BE2C (cell line): ENCODE measurements around the gene TIMM21.

Experiments
- DNase-seq: peaks from one replicate; pipeline ENCODE4 v3.0.0-alpha.2; 2020
- H3K27me3 ChIP-seq: fragments of 250-450 bp; sonication (Bioruptor Pico); 2 replicates; pipeline ENCODE4 v1.5.1; 2020; ENCODE audit warnings: mild to moderate bottlenecking
- H3K36me3 ChIP-seq: fragments of 250-450 bp; sonication (Bioruptor Pico); 2 replicates; pipeline ENCODE4 v1.5.1; 2020; ENCODE audit warnings: mild to moderate bottlenecking
- H3K4me1 ChIP-seq: fragments of 250-450 bp; sonication (Bioruptor Pico); 2 replicates; pipeline ENCODE4 v1.5.1; 2020
- H3K4me3 ChIP-seq: 2 replicates; pipeline ENCODE4 v1.5.1; 2011; ENCODE audit warnings: low read depth, low read length
- H3K9me3 ChIP-seq: fragments of 250-450 bp; sonication (Bioruptor Pico); 2 replicates; pipeline ENCODE4 v1.5.1; 2020
- TF ChIP-seq, protein P1 (sequence below): IDR thresholded peaks from 2 replicates; pipeline ENCODE4 v1.5.1; 2012; ENCODE audit warnings: mild to moderate bottlenecking, low read depth, low read length

The TIMM21 gene

DNA sequence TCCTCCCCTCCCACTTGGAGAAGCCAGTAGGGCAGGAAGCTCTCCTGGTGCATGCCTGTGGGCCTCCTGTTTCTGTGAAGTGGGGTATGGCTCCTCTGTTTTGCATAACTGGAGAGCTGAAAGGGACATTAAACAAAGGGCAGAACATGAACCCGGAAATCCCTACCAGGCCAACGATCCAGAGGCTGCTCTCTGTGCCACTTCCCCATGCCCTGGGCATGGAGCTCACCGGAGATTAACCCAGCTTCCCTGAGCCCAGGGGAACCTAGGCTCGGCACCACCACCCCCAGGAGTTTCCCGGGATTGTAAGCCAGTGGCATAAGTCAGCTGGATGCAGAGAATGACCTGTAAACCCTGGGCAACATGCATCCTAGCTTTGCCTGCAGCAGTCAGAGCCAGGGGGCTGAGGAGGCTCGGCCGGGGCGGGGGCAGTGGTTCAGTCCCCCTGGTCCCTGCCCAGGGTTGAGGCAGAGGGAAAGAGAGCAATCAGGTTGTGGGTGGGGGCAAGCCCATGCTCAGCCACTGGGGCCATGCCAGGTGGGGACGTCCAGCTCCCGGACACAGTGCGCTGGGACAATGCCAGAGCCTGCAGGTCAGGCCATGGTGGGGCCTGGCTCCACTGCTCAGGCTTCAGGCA is 49.5 kb downstream of the TIMM21 start:
- TF ChIP-seq, protein P1, sequence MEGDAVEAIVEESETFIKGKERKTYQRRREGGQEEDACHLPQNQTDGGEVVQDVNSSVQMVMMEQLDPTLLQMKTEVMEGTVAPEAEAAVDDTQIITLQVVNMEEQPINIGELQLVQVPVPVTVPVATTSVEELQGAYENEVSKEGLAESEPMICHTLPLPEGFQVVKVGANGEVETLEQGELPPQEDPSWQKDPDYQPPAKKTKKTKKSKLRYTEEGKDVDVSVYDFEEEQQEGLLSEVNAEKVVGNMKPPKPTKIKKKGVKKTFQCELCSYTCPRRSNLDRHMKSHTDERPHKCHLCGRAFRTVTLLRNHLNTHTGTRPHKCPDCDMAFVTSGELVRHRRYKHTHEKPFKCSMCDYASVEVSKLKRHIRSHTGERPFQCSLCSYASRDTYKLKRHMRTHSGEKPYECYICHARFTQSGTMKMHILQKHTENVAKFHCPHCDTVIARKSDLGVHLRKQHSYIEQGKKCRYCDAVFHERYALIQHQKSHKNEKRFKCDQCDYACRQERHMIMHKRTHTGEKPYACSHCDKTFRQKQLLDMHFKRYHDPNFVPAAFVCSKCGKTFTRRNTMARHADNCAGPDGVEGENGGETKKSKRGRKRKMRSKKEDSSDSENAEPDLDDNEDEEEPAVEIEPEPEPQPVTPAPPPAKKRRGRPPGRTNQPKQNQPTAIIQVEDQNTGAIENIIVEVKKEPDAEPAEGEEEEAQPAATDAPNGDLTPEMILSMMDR: no peak

DNA sequence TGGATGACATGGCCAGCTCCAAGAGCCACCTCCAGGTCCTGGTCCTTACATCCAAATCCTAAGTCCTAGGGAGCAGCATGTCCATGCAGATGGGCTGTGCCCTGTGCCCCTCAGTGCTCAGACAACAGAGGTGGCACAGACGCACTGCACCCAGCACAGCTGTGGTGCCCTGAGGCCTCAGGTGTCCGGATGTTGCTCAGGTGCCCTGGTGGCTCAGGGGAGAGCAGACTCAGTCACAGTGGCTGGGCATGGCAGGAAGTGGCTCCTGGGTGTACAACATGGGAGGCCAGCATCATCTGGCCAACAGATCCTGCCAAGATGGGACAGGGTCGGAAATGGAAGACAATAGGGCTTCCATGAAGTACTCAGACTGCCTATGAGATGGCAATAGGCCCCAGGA is 50.1 kb downstream of the TIMM21 start:
- Histone ChIP-seq H3K9me3 (no peaks in the 10 kb centered on the region), H3K27me3 (no peaks in the 10 kb centered on the region), H3K4me1 (no peaks in the 10 kb centered on the region), H3K4me3 (no peak overlapping the region), H3K36me3 (no peaks in the 10 kb centered on the region)
- DNase-seq: no peak
- TF ChIP-seq, protein P1: no peak

More for the DNA sequence above, 49.5 kb downstream of the TIMM21 start:
- no peak for DNase-seq
- Histone ChIP-seq H3K4me3 (no peak overlapping the region), H3K36me3 (no peaks in the 10 kb centered on the region), H3K4me1 (no peaks in the 10 kb centered on the region), H3K9me3 (no peaks in the 10 kb centered on the region), H3K27me3 (no peaks in the 10 kb centered on the region)

DNA sequence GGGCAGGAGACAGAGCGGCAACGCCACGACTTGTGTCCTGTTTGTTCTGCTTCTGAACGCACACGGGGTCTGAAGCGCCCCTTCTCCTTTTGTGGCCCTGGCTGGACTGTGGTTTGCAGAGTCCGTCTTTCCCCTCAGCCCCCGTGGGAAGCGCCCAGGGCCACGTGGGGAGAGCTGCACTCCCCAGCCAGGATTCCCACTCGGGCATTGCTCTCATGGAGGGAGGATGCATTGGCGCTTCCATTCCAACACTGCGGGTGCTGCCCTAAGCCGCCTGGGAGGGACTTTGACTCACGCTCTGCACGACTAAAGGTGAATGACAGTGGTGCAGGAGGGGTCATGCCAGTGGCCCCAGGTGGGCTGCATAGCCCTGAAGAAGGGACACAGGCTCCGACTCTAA is 52.5 kb downstream of the TIMM21 start:
- H3K4me3 ChIP-seq: no peak overlapping the region
- no peaks in the 10 kb centered on the region for H3K27me3 ChIP-seq
- no peaks in the 10 kb centered on the region for H3K36me3 ChIP-seq
- DNase-seq: no peak
- no peaks in the 10 kb centered on the region for H3K9me3 ChIP-seq
- no peaks in the 10 kb centered on the region for H3K4me1 ChIP-seq
- TF ChIP-seq, protein P1: no peak

DNA sequence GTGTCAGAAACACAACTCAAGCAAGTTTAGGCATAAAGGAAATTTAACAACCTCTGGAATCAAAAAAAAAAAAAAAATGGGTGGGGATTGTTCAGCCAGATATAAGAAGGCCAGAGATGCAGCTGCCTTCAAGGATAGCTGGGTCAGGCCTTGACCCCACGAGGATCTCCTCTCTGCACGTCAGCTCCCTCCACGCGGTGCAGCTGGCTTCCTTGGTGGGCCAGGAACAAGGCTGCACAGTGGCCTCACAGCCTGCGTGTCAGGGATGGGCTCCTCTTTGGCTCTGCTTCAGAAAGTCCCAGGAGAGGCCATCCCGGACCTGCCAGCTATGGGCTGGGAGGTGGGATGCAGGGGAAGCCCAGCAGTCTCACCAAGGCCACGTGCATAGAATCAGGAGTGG is 55.5 kb downstream of the TIMM21 start:
- H3K9me3 ChIP-seq: no peaks in the 10 kb centered on the region
- no peaks in the 10 kb centered on the region for H3K36me3 ChIP-seq
- no peak for DNase-seq
- TF ChIP-seq, protein P1: no peak
- no peak overlapping the region for H3K4me3 ChIP-seq
- no peaks in the 10 kb centered on the region for H3K4me1 ChIP-seq
- no peaks in the 10 kb centered on the region for H3K27me3 ChIP-seq

DNA sequence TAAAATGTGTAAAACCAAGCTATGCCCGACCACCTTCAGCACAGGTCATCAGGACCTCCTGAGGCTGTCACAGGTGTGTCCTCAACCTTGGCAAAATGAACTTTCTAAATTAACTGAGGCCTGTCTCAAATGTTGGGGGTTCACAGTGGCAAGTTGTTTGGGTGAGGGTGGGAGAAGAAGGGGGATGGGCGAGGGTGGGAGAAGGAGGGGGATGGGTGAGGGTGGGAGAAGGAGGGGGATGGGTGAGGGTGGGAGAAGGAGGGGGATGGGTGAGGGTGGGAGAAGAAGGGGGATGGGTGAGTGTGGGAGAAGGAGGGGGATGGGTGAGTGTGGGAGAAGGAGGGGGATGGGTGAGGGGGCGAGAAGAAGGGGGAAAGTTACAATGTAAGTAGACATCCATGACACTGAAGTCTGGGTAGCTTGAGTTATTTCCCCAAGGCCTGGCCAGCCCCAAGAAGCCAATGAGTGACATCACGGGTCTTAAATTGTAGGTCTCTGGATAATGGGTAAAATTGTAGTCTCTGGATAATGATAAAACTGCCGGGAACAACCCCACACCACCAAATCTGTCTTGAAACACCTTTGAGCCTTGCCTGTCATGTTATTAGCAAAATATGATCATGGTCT is 56.3 kb downstream of the TIMM21 start:
- H3K4me1 ChIP-seq: no peaks in the 10 kb centered on the region
- no peak for DNase-seq
- H3K9me3 ChIP-seq: no peaks in the 10 kb centered on the region
- H3K36me3 ChIP-seq: no peaks in the 10 kb centered on the region
- no peak overlapping the region for H3K4me3 ChIP-seq
- TF ChIP-seq, protein P1: no peak
- H3K27me3 ChIP-seq: no peaks in the 10 kb centered on the region
